Bone marrow (tissue), 2 donors: ENCODE results near the gene ELK4.

Source experiments
- DNase-seq, 2 donors: peaks; one replicate each; lab custom pipeline; 2025; lab: John Stamatoyannopoulos, UW

The ELK4 gene

DNA sequence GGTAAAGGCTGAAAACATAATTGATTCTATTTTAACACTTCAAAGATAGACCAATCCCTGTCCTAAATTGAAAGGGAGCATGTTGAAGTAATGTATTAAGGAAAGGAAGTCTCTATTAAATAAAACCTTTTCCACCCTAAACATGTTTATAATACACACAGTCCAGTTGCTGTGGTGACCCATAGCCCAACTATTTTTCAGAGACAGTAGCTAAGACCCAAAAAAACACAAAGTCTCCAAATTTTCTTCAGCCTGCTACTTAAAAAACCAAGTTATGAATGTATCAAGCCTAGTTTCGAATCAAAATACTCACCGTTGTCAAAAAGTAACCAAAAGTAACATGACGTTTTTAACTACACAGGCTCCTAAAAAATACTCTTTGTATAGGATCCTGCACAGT, 1.6 kb downstream of the ELK4 start:
- DNase-seq, result no peak

DNA sequence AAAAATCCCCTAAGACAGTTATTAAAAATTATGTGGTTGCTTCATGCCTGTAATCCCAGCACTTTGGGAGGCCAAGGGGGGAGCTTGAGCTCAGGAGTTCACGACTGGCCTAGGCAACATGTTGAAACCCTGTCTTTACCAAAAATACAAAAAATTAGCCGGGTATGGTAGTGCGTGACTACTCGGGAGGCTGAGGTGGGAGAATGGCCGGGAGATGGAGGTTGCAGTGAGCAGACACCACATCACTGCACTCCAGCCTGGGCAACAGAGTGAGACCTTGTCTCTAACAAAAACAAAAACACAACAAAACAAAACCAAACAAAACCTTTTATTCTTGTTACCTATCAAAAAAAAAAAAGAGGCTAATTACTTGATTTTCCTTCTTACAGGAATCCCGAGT, 2.1 kb downstream of the ELK4 start:
- DNase-seq, result no peak

GRCh38 chr1:205627956-205628355, 3.9 kb downstream of the ELK4 start:
- DNase-seq, result no peak

DNA sequence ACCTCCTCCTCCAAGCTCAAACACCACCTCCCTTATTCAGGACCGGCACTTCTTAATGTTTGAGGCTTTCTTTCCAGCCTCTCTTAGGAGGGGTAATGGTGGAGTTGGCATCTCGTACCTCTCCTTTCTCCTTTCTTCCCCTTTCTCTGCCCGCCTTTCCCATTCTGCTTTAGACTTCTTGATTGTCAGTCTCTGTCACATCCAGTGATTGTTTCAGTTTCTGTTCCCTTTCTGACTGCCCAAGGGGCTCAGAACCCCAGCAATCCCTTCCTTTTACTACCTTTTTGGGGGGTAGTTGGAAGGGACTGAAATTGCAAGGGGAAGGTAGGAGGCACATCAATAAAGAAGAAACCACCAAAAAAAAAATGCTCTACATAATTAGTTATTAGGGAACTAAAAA, 5.6 kb downstream of the ELK4 start:
- peak in 1 of 2 donors; percentile 74 for DNase-seq

DNA sequence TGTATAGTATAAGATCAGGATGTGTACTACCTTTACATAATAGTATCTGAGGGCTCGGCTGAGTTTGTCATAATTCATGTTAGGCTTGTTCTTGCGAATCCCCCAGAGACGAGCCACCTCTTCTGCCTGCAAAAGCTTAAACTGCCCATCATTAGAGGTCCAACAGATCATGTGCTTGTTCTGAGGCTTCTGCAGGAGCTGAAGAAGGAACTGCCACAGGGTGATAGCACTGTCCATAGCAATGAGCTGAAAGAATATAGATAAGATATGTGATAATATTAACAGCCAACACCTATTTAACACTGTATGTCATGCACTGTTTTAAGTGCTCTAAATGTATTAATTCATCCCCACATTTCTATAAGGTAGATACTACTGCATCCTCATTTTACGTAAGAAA, 8.2 kb downstream of the ELK4 start:
- no peak for DNase-seq

DNA sequence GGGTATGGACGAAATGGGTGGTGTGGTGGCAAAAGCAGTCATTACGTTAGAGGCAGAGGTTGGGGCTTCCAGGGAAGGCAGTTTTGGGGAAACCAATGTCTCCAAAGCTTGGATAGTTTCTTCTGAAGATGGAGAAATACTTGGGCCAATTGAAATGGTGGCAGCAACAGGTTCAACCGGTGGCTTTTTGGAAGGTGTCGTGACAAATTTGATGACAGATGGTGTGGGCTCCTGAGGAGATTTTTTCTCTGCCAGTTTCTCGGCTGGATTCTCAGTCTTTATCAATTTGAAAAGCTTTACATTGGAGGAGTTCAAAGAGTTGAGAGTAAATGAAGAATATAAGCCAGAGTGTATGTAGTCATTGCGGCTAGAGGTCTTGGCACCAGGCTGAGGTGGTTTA, 11.5 kb downstream of the ELK4 start:
- no peak for DNase-seq

DNA sequence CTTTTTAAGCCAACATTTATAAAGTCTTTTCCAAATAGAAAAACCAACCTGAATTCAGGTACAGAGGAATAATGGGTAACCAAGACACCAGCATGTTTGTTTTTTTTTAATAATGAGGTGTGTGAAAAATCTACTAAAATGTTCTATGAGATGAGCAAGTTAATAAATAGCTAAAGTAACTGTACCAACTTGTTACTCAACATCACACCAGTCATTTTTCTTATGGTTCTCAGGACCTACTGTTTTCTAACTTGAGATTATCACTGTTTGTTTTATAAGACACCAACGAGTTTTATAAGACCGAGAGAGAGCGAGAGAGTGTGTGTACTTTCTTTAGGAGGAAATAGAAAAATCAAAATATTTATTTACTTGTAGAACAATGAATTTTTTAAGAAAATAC, 12.4 kb downstream of the ELK4 start:
- DNase-seq, result no peak

DNA sequence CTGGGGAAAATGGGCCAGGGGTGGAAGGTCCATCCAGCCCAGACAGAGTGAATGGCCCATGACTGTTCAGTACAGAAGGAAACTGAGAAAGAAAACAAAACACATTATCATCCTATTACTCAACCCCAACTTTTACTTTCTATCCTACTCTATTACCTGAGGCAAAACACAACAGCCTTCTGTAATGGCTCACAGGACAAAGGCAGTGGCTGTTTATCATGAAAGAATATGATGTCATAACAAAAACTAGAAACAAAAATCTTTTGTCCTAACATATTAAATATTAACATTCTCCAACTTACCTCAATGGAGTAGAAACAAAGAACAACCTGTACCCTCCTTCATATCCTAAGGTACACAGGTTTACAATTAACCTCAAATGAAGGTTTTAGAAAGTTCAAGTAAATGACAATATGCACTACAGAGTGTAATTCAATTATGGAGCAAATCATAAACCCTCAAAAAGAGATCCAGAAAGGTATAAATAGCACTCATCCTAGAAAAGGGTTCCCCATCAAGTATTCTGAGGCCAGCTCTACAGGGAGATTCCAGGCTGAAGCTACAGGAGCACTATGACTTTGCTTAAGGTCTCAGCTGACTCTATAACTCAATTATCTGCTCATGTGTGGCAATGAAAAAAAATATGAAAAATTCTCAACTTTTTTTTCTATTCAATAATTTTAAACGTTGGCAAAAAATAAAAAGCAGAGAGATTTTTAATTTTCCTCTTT, 15.1 kb downstream of the ELK4 start:
- no peak for DNase-seq

GRCh38 chr1:205615789-205616188, 16.0 kb downstream of the ELK4 start:
- DNase-seq, result no peak

DNA sequence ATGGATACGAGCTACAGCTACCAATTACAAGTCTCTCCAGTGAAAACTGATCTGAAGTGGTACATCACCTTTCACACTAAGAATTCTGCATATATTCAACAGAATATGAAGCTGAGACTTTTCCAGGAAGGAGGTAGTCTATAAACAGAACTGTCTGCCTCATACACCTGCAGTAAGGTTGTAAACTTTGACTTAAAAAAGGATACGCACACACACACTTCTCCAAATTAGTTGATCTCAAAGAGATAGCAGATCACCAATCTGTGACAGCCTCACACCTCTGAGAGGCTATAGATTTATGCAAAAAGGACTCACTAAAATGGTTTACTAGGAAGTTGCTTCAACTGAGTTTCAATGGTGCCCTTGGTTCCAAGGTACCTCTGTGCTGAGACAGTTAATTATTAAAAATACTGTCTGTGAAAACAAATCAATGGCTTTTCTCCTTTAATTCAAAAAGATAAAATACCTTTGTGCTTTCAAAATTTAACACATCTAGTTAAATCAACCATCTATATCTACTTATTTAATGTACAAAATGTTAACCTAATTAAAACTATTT, 17.9 kb downstream of the ELK4 start:
- DNase-seq, result no peak

DNA sequence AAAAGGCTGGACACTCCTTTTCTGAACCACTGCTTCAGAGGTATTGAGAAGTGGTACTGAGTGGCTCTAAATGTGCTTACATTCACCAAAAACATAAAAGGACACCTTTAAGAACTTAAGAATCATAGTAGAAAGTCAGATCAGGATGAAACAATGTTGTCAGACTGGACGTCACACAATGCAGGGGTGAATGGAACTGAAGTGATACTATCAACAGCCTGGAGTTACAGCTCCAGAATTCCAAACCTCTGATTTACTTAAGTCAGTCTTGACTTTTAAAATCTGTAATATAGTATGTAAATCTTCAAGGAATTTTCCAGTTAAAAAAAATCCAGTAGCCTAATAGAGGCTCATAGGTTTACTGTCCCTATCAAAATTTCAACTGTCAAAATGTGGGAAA, 19.3 kb downstream of the ELK4 start:
- no peak for DNase-seq

GRCh38 chr1:205612104-205612503, 19.7 kb downstream of the ELK4 start:
- no peak for DNase-seq

- no peak for DNase-seq
Measured at GRCh38 chr1:205610901-205611466, 20.8 kb downstream of the ELK4 start.

DNA sequence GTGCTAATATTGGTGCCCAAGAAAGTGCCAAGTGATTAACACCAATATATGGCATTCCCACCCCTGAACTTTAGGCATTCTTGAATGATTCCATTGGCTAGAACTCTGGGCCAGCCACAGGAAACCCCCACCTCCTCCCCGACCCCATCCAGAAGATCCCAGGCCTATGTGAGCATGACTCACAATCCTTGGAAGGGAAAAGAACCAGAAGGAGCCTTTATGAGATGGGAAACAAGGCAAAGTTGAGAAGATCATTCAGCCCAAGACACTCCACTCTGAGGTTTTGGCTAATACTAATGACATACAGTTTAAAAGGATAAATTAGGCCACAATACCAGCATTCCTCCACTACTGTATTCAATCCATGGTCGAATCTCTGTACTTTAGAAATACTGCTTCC, 21.8 kb downstream of the ELK4 start:
- DNase-seq, result no peak

DNA sequence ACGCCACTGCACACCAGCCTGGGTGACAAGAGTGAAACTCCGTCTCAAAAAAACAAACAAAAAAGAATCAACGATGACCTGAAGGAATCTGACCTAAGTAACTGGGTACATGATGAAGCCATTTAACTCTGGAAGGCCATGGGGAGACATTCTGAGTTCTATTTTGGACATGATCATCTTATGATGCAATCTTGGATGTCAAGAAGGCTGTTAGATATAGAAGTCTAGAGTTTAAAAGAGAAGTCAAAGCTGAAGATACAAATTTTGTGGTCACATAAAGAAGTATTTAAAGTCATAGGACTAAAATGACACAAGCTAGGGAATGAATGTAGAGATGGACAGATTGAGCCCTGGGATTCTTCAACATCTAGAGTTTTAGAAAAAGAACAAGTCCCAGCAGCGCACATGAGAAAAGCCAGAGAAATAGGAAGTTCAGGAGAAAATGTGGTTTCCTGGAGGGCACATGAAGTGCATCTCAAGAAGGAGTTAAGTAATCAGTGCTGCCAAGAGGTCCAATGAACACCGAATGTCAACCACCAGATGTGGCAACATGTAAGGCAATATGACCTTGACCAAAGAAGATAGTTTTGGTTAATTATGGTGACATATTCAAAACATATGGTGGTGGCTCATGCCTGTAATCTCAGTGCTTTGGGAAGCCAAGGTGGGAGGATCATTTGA, 26.8 kb downstream of the ELK4 start:
- peak in 1 of 2 donors; percentile 29 for DNase-seq

DNA sequence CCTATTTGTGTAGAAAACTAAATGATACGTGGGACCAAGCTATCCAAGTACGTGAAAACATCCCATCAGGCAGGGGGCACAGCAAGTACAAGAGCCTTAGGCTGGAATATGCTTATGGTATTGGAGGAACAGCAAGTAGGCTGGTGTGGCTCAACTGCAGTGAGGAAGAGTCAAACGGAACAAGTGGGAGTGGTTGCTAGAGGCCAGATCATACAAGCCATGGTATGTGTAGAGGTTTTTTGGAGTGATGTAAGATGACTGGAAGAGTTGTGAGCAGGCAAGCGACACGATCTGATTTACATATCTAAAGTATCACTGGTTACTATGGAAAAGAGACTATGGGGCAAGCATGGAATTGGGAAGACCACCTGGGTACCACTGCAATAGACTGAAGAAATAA, 27.8 kb downstream of the ELK4 start:
- DNase-seq, result no peak

DNA sequence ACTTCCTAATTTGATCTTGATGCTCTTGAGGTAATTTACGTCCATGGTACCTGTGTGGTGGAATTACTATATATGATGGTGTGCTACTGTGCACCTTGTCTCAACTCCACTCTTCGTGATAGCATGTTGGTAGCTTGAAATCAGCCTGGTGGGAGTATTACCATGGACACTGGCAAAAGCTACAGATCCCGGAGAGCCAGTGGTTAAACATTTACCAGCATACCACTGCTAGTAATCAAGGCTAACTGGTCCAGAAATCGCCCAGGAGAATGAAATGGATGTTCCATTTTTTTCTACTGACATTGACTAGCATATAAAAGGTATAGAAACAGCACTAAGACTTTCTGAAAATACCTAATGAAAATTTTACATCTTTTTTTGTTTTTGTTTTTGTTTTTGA, 30.6 kb downstream of the ELK4 start:
- no peak for DNase-seq

DNA sequence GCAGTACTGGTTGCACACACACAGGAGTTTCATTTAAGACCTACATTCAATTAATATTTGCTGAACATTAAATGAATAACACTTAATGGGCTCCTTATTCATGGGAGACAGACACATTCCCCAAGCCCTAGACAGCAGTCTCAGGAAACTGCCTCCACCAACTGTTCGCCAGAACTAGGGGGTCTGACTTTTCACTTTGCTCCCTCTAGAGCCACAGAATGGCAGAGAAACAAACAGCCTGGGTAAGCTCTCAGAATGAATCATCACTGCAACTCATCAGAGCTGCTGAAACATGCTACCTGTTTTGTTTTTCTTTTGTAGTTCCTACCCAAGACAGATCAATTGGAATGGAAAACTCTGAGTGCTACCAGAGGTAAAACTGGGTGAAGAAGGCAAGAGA, 31.7 kb downstream of the ELK4 start:
- no peak for DNase-seq

- no peak for DNase-seq
Measured at GRCh38 chr1:205599669-205600042, 32.2 kb downstream of the ELK4 start.

- DNase-seq, result no peak
Measured at GRCh38 chr1:205598841-205599668, 32.8 kb downstream of the ELK4 start.

DNA sequence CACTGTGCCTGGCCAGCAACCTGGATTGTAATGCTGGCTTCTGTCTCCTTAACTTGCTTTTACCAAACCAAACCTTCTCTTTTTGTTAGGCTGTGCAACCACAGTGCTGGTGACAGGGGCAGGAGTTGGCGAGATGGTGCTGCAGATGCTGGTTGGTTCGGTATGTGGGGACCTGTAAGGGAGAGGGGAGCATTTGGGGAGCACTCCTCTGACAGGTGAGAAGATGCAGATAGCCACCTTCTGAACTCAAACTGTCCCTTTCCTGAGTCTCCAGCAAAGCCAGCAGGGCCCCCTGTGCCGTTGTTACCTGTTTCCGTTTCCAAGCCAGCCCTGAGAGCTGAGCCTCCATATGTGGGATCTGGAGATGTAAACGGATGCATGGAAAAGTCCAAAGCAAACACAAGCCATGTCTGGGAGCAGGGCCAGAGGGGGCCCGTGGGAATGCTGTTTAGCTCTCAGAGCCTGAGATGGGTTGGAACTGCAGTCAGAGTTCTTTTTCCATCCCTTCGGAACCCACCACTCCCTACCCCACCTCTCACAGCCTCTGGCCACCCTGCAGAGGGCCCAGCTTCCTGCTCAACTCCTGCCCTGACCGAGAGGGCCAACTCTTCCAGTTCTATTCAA, 34.0 kb downstream of the ELK4 start:
- no peak for DNase-seq

DNA sequence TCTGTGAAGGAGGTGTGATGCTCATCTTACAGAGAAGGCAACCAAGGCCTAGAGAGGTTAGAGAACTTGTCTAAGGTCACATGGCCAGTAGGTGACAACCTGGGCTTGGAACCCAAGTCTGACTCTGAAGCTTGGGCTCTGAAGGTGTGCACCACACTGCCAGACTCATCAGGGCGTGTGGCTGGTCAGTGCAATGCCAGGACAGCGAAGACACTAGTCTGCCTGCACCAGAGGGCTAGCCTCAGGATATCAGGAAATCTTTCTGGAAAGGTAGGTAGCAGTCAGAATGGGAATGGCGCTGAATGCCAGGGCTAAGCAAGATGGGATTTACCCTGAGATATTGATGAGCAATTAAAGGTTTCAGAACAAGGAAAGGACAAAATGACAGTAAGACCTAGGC, 34.9 kb downstream of the ELK4 start:
- no peak for DNase-seq
